LNCaP clone FGC (cell line): ENCODE results near the gene VRK3.
"Not testable (repeated sequence)": the region's sequence is repeated elsewhere in the genome, so short reads cannot be mapped to it uniquely, and the experiment has no call there.

ENCODE experiments used
- DNase-seq: peaks from one replicate; pipeline ENCODE4 v3.0.0-alpha.2; 2011; ENCODE audit warnings: low read depth
- H3K4me3 ChIP-seq: 2 replicates; pipeline ENCODE4 v1.5.1; 2011; ENCODE audit warnings: mild to moderate bottlenecking, low read depth, low read length, control low read depth
- TF ChIP-seq, protein P1 (sequence below): IDR thresholded peaks from 2 replicates; pipeline ENCODE4 v1.5.1; 2012; ENCODE audit warnings: mild to moderate bottlenecking; ENCODE audit not compliant: control insufficient read depth, insufficient read depth; ENCODE audit errors: extremely low read depth

Gene VRK3

GRCh38 chr19:50025022-50025793, at the start of gene VRK3:
TSS of gene VRK3 (minus strand) at chr19:50025372. CDS start at chr19:50016162, 9,210 bp downstream.
- DNase-seq: peak; percentile 100
- TF ChIP-seq, protein P1, sequence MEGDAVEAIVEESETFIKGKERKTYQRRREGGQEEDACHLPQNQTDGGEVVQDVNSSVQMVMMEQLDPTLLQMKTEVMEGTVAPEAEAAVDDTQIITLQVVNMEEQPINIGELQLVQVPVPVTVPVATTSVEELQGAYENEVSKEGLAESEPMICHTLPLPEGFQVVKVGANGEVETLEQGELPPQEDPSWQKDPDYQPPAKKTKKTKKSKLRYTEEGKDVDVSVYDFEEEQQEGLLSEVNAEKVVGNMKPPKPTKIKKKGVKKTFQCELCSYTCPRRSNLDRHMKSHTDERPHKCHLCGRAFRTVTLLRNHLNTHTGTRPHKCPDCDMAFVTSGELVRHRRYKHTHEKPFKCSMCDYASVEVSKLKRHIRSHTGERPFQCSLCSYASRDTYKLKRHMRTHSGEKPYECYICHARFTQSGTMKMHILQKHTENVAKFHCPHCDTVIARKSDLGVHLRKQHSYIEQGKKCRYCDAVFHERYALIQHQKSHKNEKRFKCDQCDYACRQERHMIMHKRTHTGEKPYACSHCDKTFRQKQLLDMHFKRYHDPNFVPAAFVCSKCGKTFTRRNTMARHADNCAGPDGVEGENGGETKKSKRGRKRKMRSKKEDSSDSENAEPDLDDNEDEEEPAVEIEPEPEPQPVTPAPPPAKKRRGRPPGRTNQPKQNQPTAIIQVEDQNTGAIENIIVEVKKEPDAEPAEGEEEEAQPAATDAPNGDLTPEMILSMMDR: no peak
- H3K4me3 ChIP-seq: peak within 1 kb of the TSS; percentile 95

DNA sequence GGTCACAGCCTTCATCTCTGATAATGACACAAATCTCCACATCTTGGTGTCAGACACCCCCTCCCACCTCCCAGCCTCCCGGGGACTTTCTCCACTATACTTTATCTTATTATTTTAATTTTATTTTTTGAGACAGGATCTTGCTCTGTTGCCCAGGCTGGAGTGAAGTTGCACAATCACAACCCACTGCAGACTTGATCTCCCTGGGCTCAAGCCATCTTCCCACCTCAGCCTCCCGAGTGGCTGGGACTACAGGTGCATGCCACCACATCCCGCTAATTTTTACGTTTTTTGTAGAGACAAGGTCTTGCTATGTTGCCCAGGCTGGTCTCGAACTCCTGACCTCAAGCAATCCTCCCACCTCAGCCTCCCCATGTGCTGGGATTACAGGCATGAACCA, 43.2 kb upstream of the VRK3 start:
- not testable (repeated sequence) for DNase-seq, H3K4me3 ChIP-seq

- DNase-seq: no peak
- TF ChIP-seq, protein P1: no peak
- H3K4me3 ChIP-seq: no peak overlapping the region
Measured at GRCh38 chr19:50067575-50067974, 42.4 kb upstream of the VRK3 start.

GRCh38 chr19:50065938-50066337, 40.8 kb upstream of the VRK3 start:
- no peak for DNase-seq
- TF ChIP-seq, protein P1: no peak
- no peak overlapping the region for H3K4me3 ChIP-seq

- peak; percentile 17 for DNase-seq
- TF ChIP-seq, protein P1: no peak
- no peak overlapping the region for H3K4me3 ChIP-seq
Measured at GRCh38 chr19:50061650-50062049, 36.5 kb upstream of the VRK3 start.

DNA sequence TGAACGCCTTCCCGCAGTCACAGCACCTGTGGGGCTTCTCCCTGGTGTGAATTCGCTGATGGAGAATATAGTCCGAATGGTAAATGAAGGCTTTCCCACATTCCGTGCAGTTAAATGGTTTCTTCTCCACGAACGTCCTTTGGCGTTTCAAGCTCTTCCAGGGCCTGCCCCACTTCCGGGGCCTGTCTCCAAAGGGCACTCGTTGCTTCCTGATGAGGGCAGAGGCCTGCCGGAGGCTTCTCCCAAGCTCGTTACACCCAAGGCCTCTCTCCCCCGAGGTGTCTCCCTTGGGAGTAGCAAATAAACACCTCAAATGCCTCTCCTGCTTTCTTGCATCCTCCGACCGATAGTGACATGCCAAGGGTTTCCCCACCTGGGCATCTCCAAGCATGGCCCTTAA, 34.9 kb upstream of the VRK3 start:
- DNase-seq: no peak
- H3K4me3 ChIP-seq: no peak overlapping the region
- TF ChIP-seq, protein P1: no peak

DNA sequence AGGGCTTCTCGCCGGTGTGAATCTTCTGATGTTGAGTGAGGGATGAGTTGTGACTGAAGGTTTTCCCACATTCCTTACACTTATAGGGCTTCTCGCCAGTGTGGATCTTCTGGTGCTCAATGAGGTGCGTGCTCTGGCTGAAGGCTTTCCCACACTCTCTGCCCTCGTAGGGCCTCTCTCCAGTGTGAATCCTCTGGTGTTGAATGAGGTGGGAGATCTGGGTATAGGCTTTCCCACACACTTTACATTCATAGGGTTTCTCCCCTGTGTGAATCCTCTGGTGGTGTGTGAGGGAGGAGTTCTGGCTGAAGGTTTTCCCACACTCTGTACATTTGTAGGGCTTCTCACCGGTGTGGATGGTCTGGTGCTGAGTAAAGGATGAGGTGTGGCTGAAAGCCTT, 33.9 kb upstream of the VRK3 start:
- TF ChIP-seq, protein P1: no peak
- no peak for DNase-seq
- no peak overlapping the region for H3K4me3 ChIP-seq
